GM12878 (cell line): ENCODE data around the gene SFT2D2. TPM values are rescaled to one million over a fixed set of nuclear protein-coding genes. Genes with fewer than 3 reads are reported as not detected.

Experiments used
- ATAC-seq: fragments of 200-7000 bp; cut with Tn5 transposase; 3 replicates; pipeline ENCODE4 v1.9.1; 2020; ENCODE audit warnings: mild to moderate bottlenecking, moderate library complexity
- BruUV-seq: library from RNA; stranded (reverse); fragments of 400-500 nt; replicated peaks from 2 replicates; lab custom pipeline; 2021; lab: Mats Ljungman, UMichigan
- CTCF ChIA-PET: fragments of 300-600 bp; sonication (Branson Sonifier 250); formaldehyde crosslinking; extraction: SDS; loops from one replicate; lab custom pipeline; 2021; ENCODE audit warnings: inconsistent platforms; lab: Yijun Ruan, JAX
- POLR2A ChIA-PET: fragments of 350-600 bp; formaldehyde crosslinking; extraction: SDS; loops from one replicate; lab custom pipeline; 2021; ENCODE audit warnings: inconsistent platforms; lab: Charles Lee
- RAD21 ChIA-PET: fragments of 300-600 bp; sonication (Branson Sonifier 250); formaldehyde crosslinking; loops from one replicate; lab custom pipeline; 2023; ENCODE audit warnings: antibody characterized with exemption; ENCODE audit not compliant: unreplicated experiment; lab: Charles Lee
- SMC1A ChIA-PET: fragments of 300-600 bp; sonication (Branson Sonifier 250); formaldehyde crosslinking; loops from one replicate; lab custom pipeline; 2023; ENCODE audit not compliant: unreplicated experiment, uncharacterized antibody; lab: Charles Lee
- DNase-seq: peaks from one replicate; pipeline ENCODE4 v3.0.0-alpha.2; 2011; ENCODE audit warnings: low read depth, low spot score
- FAIRE-seq: peaks from 3 replicates; lab custom pipeline; 2011; peaks lifted over from hg19 to GRCh38; lab: Jason Lieb, UNC
- H2AFZ ChIP-seq: 2 replicates; pipeline ENCODE4 v1.6.0; 2011; ENCODE audit warnings: low read depth, low read length, control low read depth; ENCODE audit not compliant: control insufficient read depth
- H3K27ac ChIP-seq: 2 replicates; pipeline ENCODE4 v1.5.1; 2011; ENCODE audit warnings: control low read depth; ENCODE audit not compliant: control insufficient read depth, insufficient read depth
- H3K27me3 ChIP-seq, 2 experiments: replicated peaks in 1 of 2; 2 replicates each; pipeline versions ENCODE4 v1.6.0 to v1.6.1; 2011; ENCODE audit warnings: low read length in 1 of 2; ENCODE audit not compliant: control insufficient read depth in 2 of 2, insufficient read depth in 2 of 2
- H3K36me3 ChIP-seq, 2 experiments: 2 replicates each; pipeline ENCODE4 v1.5.1; 2011; ENCODE audit warnings: low read length in 1 of 2; ENCODE audit not compliant: control insufficient read depth in 2 of 2, insufficient read depth in 2 of 2
- H3K4me1 ChIP-seq: 2 replicates; pipeline ENCODE4 v1.6.1; 2011; ENCODE audit warnings: mild to moderate bottlenecking, low read length, moderate library complexity, mixed read lengths; ENCODE audit not compliant: control insufficient read depth, insufficient read depth
- H3K4me2 ChIP-seq: 2 replicates; pipeline ENCODE4 v1.6.0; 2011; ENCODE audit warnings: control low read depth; ENCODE audit not compliant: control insufficient read depth, insufficient read depth
- H3K4me3 ChIP-seq: fragments of 200-600 bp; sonication (generic); 2 replicates; pipeline ENCODE4 v1.5.1; 2016
- H3K79me2 ChIP-seq: 2 replicates; pipeline ENCODE4 v1.6.0; 2011; ENCODE audit warnings: low read length; ENCODE audit not compliant: control insufficient read depth, insufficient read depth
- H3K9ac ChIP-seq: 2 replicates; pipeline ENCODE4 v1.8.0; 2011; ENCODE audit warnings: low read length, control low read depth, mixed read lengths; ENCODE audit not compliant: control insufficient read depth, insufficient read depth
- H3K9me3 ChIP-seq: replicated peaks from 3 replicates; pipeline ENCODE4 v1.5.1; 2011; ENCODE audit warnings: mild to moderate bottlenecking, low read length; ENCODE audit not compliant: control insufficient read depth, insufficient read depth
- H4K20me1 ChIP-seq: 2 replicates; pipeline ENCODE4 v1.6.0; 2011; ENCODE audit not compliant: control insufficient read depth, insufficient read depth
- BCL3 ChIP-seq: IDR thresholded peaks from 2 replicates; pipeline ENCODE4 v1.6.1; 2011; ENCODE audit warnings: borderline replicate concordance, low read depth, mild to moderate bottlenecking, moderate library complexity, low read length; ENCODE audit not compliant: insufficient read depth, poor library complexity, severe bottlenecking
- NR2C1 ChIP-seq: fragments of 450-650 bp; IDR thresholded peaks from 2 replicates; pipeline ENCODE4 v1.6.1; 2017; ENCODE audit warnings: antibody characterized with exemption, mild to moderate bottlenecking, moderate library complexity
- YY1 ChIP-seq: IDR thresholded peaks from 2 replicates; pipeline ENCODE4 v1.6.1; 2011; ENCODE audit warnings: low read depth, mild to moderate bottlenecking, low read length
- WGBS: methylation state at CpG from one replicate; pipeline ENCODE4 v1.1.6; 2016; ENCODE audit warnings: low lambda C conversion rate; ENCODE audit not compliant: insufficient replicate concordance, insufficient coverage; ENCODE audit errors: missing lambda C conversion rate; 5-methylcytosine and 5-hydroxymethylcytosine counted together
- in situ Hi-C: fragments of 300-500 bp; cut with MboI; formaldehyde crosslinking; loops from 9 replicates; pipeline ENCODE4 v1.14.3; 2018; ENCODE audit warnings: mixed read lengths
- intact Hi-C: fragments of 100-400 bp; cut with micrococcal nuclease; formaldehyde crosslinking; loops from one replicate; pipeline ENCODE4 v1.14.2; 2022; ENCODE audit not compliant: unreplicated experiment
- polyA plus RNA-seq, 11 experiments: library from polyadenylated mRNA; depleted of rRNA in 4 of 11; unstranded in 6 of 11; stranded (reverse) in 5 of 11; fragments of >200 nt; fragmentation: Nextera tagmentation in 4 of 11; fragmentation: Illumina TruSeq in 1 of 11; extraction: Ambion mirVana in 4 of 11; extraction: Trizol in 1 of 11; gene quantifications; 1 replicate in 1 of 11; 2 replicates in 10 of 11; pipeline versions ENCODE4 v1.2.1 to v1.2.3, GENCODE V29; 2011 to 2016; ENCODE audit warnings: inconsistent platforms in 2 of 11, missing spikeins in 2 of 11, low read depth in 1 of 11
- total RNA-seq, 4 experiments: library from RNA; depleted of rRNA in 3 of 4; stranded (reverse); fragments of >200 nt in 3 of 4; fragmentation: Illumina TruSeq in 1 of 4; extraction: Trizol in 1 of 4; gene quantifications; 2 replicates each; pipeline versions ENCODE4 v1.2.1 to v1.2.3, GENCODE V29; 2013 to 2021

Gene SFT2D2
- total and polyA plus RNA-seq, 10 of the 15 experiments (the other 5 are each of a cell fraction or from before 2014, with no cell fraction given): 5.6 to 49.6 (median 24.9) TPM

GRCh38 chr1:168264296-168264695 lies 38.5 kb downstream of the SFT2D2 start (continued):
- TF ChIP-seq BCL3: no peak

GRCh38 chr1:168265596-168265995 lies 39.8 kb downstream of the SFT2D2 start:
- ChIA-PET CTCF (no interaction called here), SMC1A (interaction anchor here (1.0 kb wide), 1 partner anchor 11 kb away, joined by 3 read pairs; no protein-coding TSS in a partner anchor), RAD21 (no interaction called here), POLR2A (no interaction called here)
- Histone ChIP-seq H2AFZ (no peak overlapping the region), H3K4me3 (no peak overlapping the region), H3K27ac (no peak overlapping the region), H3K9ac (no peak overlapping the region), H3K9me3 (no peaks in the 10 kb centered on the region; the same call in 2 of the 3 replicates), H3K4me1 (no peaks in the 10 kb centered on the region), H4K20me1 (no peaks in the 10 kb centered on the region), H3K79me2 (no peaks in the 10 kb centered on the region), H3K4me2 (no peak overlapping the region), H3K36me3 (peaks cover 0 to 2% of the 10 kb centered on the region in 2 experiments; a peak in 1 of 4 replicates), H3K27me3 (no peaks in the 10 kb centered on the region)
- DNase-seq (no peak), FAIRE-seq (no peak), ATAC-seq (no peak)
- 100% methylated on average over 1 of the region's 1 CpG for WGBS
- TF ChIP-seq NR2C1 (no peak), YY1 (no peak)
- intact Hi-C loops (no loop called here), in situ Hi-C loops (no loop called here)
- BruUV-seq: no TSS peak
